Measurements from ENCODE around the gene OTUD1.

GRCh38 chr10:23413629-23414089 is 25.2 kb upstream of the OTUD1 start:
- TF ChIP-seq CTCF (IDR thresholded peaks at IDR 0.05) (no peak), EP300 (IDR thresholded peaks at IDR 0.05) (no peak)
